Type B pancreatic cell (in vitro differentiated cells): ENCODE data around the gene NOP16. TPM values are rescaled to one million over a fixed set of nuclear protein-coding genes. Genes with fewer than 3 reads are reported as not detected.

ENCODE experiments used
- DNase-seq: peaks from one replicate; pipeline ENCODE4 v3.0.0; 2021; ENCODE audit warnings: mixed read lengths; ENCODE audit not compliant: unreplicated experiment; ENCODE audit errors: extremely low spot score
- H3K27ac Mint-ChIP-seq: 2 replicates; pipeline ENCODE4 v1.8.0; 2021; ENCODE audit warnings: mild to moderate bottlenecking, mixed read lengths
- H3K27me3 Mint-ChIP-seq: 2 replicates; pipeline ENCODE4 v1.8.0; 2021; ENCODE audit warnings: mixed read lengths
- H3K36me3 Mint-ChIP-seq: 2 replicates; pipeline ENCODE4 v1.8.0; 2021; ENCODE audit warnings: mixed read lengths
- H3K4me1 Mint-ChIP-seq: one replicate; pipeline ENCODE4 v1.8.0; 2021; ENCODE audit warnings: mixed read lengths; ENCODE audit not compliant: unreplicated experiment
- H3K4me3 Mint-ChIP-seq: 2 replicates; pipeline ENCODE4 v1.8.0; 2021; ENCODE audit warnings: mild to moderate bottlenecking, mixed read lengths
- H3K9me3 Mint-ChIP-seq: 2 replicates; pipeline ENCODE4 v1.8.0; 2021; ENCODE audit warnings: mixed read lengths
- total RNA-seq: library from RNA; stranded (reverse); gene quantifications from 2 replicates; pipeline ENCODE4 v1.2.1, GENCODE V29; 2021; ENCODE audit warnings: low replicate concordance
- TF ChIP-seq, protein P1 (sequence below): fragments of 200-600 bp; sonication (generic); conservative IDR thresholded peaks from 2 replicates; pipeline ENCODE4 v1.5.0; 2021; ENCODE audit warnings: antibody characterized with exemption, mild to moderate bottlenecking

The NOP16 gene
- total RNA-seq, 1 donor from 2014 or later: 42.5 TPM

DNA sequence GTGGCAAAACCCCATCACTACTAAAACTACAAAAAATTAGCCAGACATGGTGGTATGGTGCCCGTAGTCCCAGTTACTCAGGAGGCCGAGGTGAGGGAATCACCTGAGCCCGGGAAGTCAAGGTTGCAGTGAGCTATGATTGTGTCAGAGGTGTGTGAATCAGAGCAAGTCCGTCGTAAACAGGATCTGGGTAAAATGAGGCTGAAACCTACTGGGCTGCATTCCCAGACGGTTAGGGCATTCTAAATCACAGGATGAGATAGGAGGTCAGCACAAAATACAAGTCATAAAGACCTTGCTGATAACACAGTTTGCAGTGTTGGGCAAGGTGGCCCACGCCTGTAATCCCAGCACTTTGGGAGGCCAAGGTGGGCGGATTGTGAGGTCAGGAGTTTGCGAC, 29.9 kb upstream of the NOP16 start:
- Mint-ChIP-seq H3K4me1 (peaks cover 18% of the 10 kb centered on the region), H3K9me3 (no peaks in the 10 kb centered on the region), H3K27ac (peak overlapping the region; percentile 78), H3K27me3 (peaks cover 12% of the 10 kb centered on the region), H3K4me3 (no peak overlapping the region), H3K36me3 (no peaks in the 10 kb centered on the region)
- DNase-seq: no peak
- TF ChIP-seq, protein P1, sequence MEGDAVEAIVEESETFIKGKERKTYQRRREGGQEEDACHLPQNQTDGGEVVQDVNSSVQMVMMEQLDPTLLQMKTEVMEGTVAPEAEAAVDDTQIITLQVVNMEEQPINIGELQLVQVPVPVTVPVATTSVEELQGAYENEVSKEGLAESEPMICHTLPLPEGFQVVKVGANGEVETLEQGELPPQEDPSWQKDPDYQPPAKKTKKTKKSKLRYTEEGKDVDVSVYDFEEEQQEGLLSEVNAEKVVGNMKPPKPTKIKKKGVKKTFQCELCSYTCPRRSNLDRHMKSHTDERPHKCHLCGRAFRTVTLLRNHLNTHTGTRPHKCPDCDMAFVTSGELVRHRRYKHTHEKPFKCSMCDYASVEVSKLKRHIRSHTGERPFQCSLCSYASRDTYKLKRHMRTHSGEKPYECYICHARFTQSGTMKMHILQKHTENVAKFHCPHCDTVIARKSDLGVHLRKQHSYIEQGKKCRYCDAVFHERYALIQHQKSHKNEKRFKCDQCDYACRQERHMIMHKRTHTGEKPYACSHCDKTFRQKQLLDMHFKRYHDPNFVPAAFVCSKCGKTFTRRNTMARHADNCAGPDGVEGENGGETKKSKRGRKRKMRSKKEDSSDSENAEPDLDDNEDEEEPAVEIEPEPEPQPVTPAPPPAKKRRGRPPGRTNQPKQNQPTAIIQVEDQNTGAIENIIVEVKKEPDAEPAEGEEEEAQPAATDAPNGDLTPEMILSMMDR: no peak

DNA sequence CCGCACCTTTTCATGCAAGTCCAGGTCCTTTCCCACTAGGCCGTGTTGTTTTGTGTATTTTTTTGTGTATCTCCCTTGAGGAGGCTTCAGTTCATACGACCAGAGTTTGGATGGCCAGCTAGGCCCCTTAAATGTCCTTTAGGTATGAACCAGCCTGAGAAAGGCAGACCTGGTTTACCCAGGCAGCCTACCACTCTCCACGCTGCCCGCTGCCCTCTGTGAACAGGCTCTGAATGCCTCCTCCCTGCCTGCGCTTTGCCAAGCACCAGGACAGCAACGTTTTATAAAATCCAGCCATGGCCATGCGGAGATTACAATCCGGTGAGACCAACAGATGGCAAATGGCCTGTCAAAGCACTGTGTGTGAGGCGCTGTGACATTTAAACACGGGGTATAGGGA, 28.6 kb upstream of the NOP16 start:
- Mint-ChIP-seq H3K27me3 (peaks cover 9% of the 10 kb centered on the region), H3K36me3 (no peaks in the 10 kb centered on the region), H3K4me3 (peak overlapping the region; percentile 80), H3K4me1 (peaks cover 22% of the 10 kb centered on the region), H3K27ac (peak overlapping the region; percentile 79), H3K9me3 (no peaks in the 10 kb centered on the region)
- no peak for DNase-seq
- TF ChIP-seq, protein P1: no peak

DNA sequence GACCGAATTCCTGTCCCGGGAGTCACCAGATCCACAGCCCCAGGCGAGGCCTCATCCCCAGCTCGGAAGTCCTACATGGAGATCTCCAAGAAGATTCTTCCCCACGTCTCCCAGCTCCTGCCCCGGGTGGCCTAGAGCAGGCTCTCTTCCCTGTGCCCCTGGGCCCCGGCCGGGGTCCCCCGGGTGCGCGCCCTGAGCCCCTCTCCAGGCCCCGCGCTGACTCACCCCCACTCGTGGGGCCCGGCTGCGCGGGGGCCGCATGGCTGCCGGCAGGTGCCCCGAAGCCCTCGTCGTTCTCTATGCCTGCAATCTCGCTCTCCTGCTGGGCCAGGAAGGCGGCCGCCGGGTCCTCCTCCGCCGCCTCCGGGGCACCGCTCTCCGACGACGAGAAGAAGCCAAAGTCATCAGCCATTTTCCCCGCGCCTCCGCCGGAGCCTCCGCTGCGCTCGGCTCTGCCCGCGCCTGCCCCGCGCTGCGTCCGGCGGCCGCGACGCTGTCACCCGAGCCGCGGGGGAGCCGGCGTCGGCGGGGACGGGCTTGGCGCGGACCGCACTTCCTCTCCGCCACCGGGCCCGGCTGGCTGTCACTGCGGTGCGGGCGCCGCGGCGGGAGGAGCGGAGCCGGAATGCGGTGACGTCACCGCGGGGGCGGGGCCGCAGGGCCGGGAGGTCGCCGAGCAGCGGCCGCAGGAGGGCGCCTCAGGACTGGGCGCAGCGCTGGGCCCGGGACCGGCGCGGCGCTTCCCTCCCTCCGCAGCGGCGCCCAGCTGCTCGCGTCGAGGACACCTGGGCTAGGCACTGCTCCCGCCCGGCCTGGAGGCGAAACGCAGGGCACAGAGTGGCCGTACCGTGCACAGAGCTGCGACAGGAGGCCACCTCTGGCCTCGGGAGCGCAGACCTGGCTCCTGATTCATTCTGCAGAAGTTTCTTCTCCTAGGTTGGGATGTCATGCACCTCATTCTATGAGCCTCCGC, 27.8 kb upstream of the NOP16 start, which contains the start of gene CLTB:
TSS of gene CLTB (minus strand) at position 588 of the 973 bp plus-strand sequence. CDS start at position 412, 176 bp downstream.
- Mint-ChIP-seq H3K27ac (peak within 1 kb of the TSS; percentile 88), H3K4me1 (peaks cover 27% of the 10 kb centered on the region), H3K36me3 (no peaks in the 10 kb centered on the region), H3K9me3 (no peaks in the 10 kb centered on the region), H3K4me3 (peak within 1 kb of the TSS; percentile 86), H3K27me3 (peaks cover 9% of the 10 kb centered on the region)
- TF ChIP-seq, protein P1: peak; percentile 77
- DNase-seq: peak; percentile 87

DNA sequence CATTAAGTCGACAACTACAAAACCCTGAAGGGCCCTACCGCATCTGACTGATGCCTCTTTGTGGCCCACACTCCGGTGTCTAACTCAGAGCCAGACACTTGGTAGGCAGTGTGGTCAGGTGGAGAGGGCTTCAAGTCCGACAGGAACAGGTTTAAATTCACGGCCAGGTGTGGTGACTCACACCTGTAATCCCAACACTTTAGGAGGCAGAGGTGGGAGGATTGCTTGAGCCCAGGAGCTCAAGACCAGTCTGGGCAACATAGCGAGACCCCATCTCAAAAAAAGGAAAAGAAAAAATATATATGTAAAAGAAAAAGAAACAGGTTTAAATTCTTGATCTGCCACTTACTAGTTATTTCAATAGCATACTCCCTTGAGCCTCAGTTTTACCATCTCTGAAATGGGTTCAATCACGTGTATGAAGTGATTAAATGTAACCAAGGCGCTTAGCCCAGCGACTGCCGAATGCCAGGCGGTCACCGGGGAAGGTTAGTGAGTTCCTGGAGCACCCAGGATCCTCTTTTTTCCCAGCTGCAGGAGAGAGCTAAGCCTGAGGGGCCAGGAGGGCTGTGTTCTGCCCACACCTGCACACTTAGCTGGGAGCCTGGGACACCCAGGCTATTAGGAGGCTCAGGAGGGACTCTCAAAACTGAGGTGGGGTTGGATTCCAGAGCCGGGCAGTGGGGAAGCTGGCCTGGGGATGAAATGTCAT, 27.0 kb upstream of the NOP16 start:
- Mint-ChIP-seq H3K27me3 (peaks cover 6% of the 10 kb centered on the region), H3K36me3 (no peaks in the 10 kb centered on the region), H3K4me3 (peak overlapping the region; percentile 86), H3K27ac (peak overlapping the region; percentile 88), H3K4me1 (peaks cover 27% of the 10 kb centered on the region), H3K9me3 (no peaks in the 10 kb centered on the region)
- TF ChIP-seq, protein P1: no peak
- no peak for DNase-seq

DNA sequence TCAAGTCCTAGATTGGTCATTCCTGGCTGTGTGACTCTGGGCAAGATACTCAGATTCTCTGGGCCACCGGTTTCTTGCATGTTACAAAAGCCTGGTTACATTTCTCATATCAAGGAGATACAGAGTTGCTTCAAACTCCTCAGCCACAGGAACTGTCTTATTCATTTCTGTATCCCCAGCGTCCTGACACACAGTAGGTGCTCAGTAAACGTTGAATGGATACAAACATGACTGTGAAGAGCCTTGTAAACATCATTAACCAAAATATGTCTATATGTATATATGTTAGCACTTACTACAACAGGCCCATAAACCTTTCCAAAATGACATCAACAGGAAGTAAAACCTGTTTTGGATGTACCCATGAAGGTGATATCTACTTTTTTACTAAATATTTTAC, 26.3 kb upstream of the NOP16 start:
- peaks cover 27% of the 10 kb centered on the region for H3K4me1 Mint-ChIP-seq

More for the DNA sequence above, 26.3 kb upstream of the NOP16 start:
- DNase-seq: no peak
- peak overlapping the region; percentile 88 for H3K27ac Mint-ChIP-seq
- no peaks in the 10 kb centered on the region for H3K9me3 Mint-ChIP-seq
- no peaks in the 10 kb centered on the region for H3K36me3 Mint-ChIP-seq
- H3K27me3 Mint-ChIP-seq: peaks cover 3% of the 10 kb centered on the region
- TF ChIP-seq, protein P1: no peak
- peak overlapping the region; percentile 86 for H3K4me3 Mint-ChIP-seq
